Activated naive CD8-positive, alpha-beta T cell treated with anti-CD3 and anti-CD28 coated beads for 36 hours (primary cell): ENCODE data around the gene LYZL2. TPM values are rescaled to one million over a fixed set of nuclear protein-coding genes. Genes with fewer than 3 reads are reported as not detected.

Source experiments
- total RNA-seq, 2 experiments: library from RNA; stranded (reverse); gene quantifications; one replicate each; pipeline ENCODE4 v1.2.3, GENCODE V29; 2021

The LYZL2 gene
- total RNA-seq, 2 experiments from 2014 or later, result not detected

Other genes starting within 250 kb of the LYZL2 start
- 10 to 100 TPM; 18.0 to 18.5 TPM for gene MAP3K8, start 195.6 kb downstream of the LYZL2 start, total RNA-seq